Muscle of leg (tissue), 16 donors: Measurements from ENCODE around the gene CRYBG3. TPM values are rescaled to one million over a fixed set of nuclear protein-coding genes. Genes with fewer than 3 reads are reported as not detected.

Experiments
- DNase-seq: peaks from one replicate; pipeline ENCODE4 v3.0.0; 2013
- H3K27ac ChIP-seq: one replicate; pipeline ENCODE4 v1.5.1; 2013; ENCODE audit warnings: mild to moderate bottlenecking, low read length, control low read depth
- H3K27me3 ChIP-seq: one replicate; pipeline ENCODE4 v1.6.1; 2013; ENCODE audit warnings: low read length; ENCODE audit not compliant: control insufficient read depth, insufficient read depth
- H3K36me3 ChIP-seq: one replicate; pipeline ENCODE4 v1.6.1; 2013; ENCODE audit warnings: low read length; ENCODE audit not compliant: control insufficient read depth, insufficient read depth
- H3K4me1 ChIP-seq: one replicate; pipeline ENCODE4 v1.6.1; 2013; ENCODE audit warnings: low read length; ENCODE audit not compliant: control insufficient read depth, insufficient read depth
- H3K4me3 ChIP-seq: one replicate; pipeline ENCODE4 v1.5.1; 2013; ENCODE audit warnings: low read length, control low read depth
- H3K9me3 ChIP-seq: replicated peaks from 2 replicates; pipeline ENCODE4 v1.6.1; 2013; ENCODE audit warnings: low read depth, low read length; ENCODE audit not compliant: control insufficient read depth
- WGBS: methylation state at CpG from one replicate; pipeline ENCODE4 v1.1.5; 2013; ENCODE audit warnings: missing lambda C conversion rate; ENCODE audit not compliant: insufficient coverage; 5-methylcytosine and 5-hydroxymethylcytosine counted together
- long read RNA-seq, 11 donors: transcript quantifications; one replicate each; lab custom pipeline, GENCODE V29; 2026
- polyA plus RNA-seq, 8 donors: library from polyadenylated mRNA; unstranded; fragments of 120-200 nt; gene quantifications; one replicate each; pipeline versions ENCODE4 v1.2.1 to v1.2.3, GENCODE V29; 2013; ENCODE audit warnings: inconsistent platforms in 1 of 8, low replicate concordance in 1 of 8; ENCODE audit not compliant: insufficient read length in 8 of 8, insufficient read depth in 1 of 8
- total RNA-seq: library from RNA; stranded (reverse); fragments of 120-200 nt; gene quantifications from one replicate; pipeline ENCODE4 v1.2.4, GENCODE V29; 2013

The CRYBG3 gene
- 37.2 TPM for total RNA-seq
- polyA plus RNA-seq = 10 to 100 TPM; 18.3 to 28.5 (median 22.2) TPM
- long read RNA-seq, donor 1 = 0 reads
- long read RNA-seq, donor 2 = 0 reads
- long read RNA-seq, donor 3, partial matches to known transcripts = 5 of 5 reads
- long read RNA-seq, donor 3, other reads (novel, unspliced or antisense) = 0 of 5 reads
- long read RNA-seq, donor 4, partial matches to known transcripts = 7 of 13 reads
- long read RNA-seq, donor 4, other reads (novel, unspliced or antisense) = 6 of 13 reads
- long read RNA-seq, donor 5, partial matches to known transcripts = 16 of 16 reads
- long read RNA-seq, donor 5, other reads (novel, unspliced or antisense) = 0 of 16 reads
- long read RNA-seq, donor 6 = 0 reads
- long read RNA-seq, donor 7, partial matches to known transcripts = 17 of 17 reads
- long read RNA-seq, donor 7, other reads (novel, unspliced or antisense) = 0 of 17 reads
- long read RNA-seq, donor 8, partial matches to known transcripts = 12 of 12 reads
- long read RNA-seq, donor 8, other reads (novel, unspliced or antisense) = 0 of 12 reads
- long read RNA-seq, donor 9, partial matches to known transcripts = 28 of 28 reads
- long read RNA-seq, donor 9, other reads (novel, unspliced or antisense) = 0 of 28 reads
- long read RNA-seq, donor 10 = 0 reads
- long read RNA-seq, donor 11, partial matches to known transcripts = 0 of 6 reads
- long read RNA-seq, donor 11, other reads (novel, unspliced or antisense) = 6 of 6 reads

- Histone ChIP-seq H3K27ac (peak within 1 kb of the TSS; percentile 94), H3K27me3 (peaks cover 3% of the 10 kb centered on the region), H3K9me3 (no peaks in the 10 kb centered on the region), H3K36me3 (no peaks in the 10 kb centered on the region), H3K4me3 (peak within 1 kb of the TSS; percentile 91), H3K4me1 (peaks cover 7% of the 10 kb centered on the region)
- DNase-seq = peak; percentile 94
- WGBS = under 1% methylated on average over 64 of the region's 66 CpGs
These were observed at the start of gene CRYBG3 for GRCh38 chr3:97821774-97822358. Gene CRYBG3 (plus strand): TSS chr3:97822011. CDS start chr3:97822207, 196 bp downstream.

- Histone ChIP-seq H3K9me3 (no peaks in the 10 kb centered on the region), H3K27ac (no peak overlapping the region), H3K27me3 (no peaks in the 10 kb centered on the region), H3K4me1 (no peaks in the 10 kb centered on the region), H3K36me3 (no peaks in the 10 kb centered on the region), H3K4me3 (no peak overlapping the region)
- no peak for DNase-seq
- WGBS = 100% methylated on average over 2 of the region's 3 CpGs
These were observed 48.9 kb upstream of the CRYBG3 start for GRCh38 chr3:97772926-97773325.

- H3K9me3 ChIP-seq = no peaks in the 10 kb centered on the region
- H3K4me3 ChIP-seq = no peak overlapping the region
- H3K4me1 ChIP-seq = no peaks in the 10 kb centered on the region
- H3K27me3 ChIP-seq = no peaks in the 10 kb centered on the region
- DNase-seq = no peak
- no peak overlapping the region for H3K27ac ChIP-seq
- H3K36me3 ChIP-seq = no peaks in the 10 kb centered on the region
These were observed 43.7 kb upstream of the CRYBG3 start for GRCh38 chr3:97778152-97778551.

GRCh38 chr3:97793420-97794019 lies 28.3 kb upstream of the CRYBG3 start:
- DNase-seq = peak; percentile 81
- Histone ChIP-seq H3K4me1 (no peaks in the 10 kb centered on the region), H3K4me3 (no peak overlapping the region), H3K36me3 (no peaks in the 10 kb centered on the region), H3K9me3 (no peaks in the 10 kb centered on the region), H3K27ac (no peak overlapping the region), H3K27me3 (no peaks in the 10 kb centered on the region)

GRCh38 chr3:97795951-97796350 lies 25.9 kb upstream of the CRYBG3 start:
- no peak overlapping the region for H3K27ac ChIP-seq
- H3K36me3 ChIP-seq = no peaks in the 10 kb centered on the region
- no CpG with 5 or more reads among the region's 4 CpGs for WGBS
- H3K27me3 ChIP-seq = no peaks in the 10 kb centered on the region
- no peak overlapping the region for H3K4me3 ChIP-seq
- no peaks in the 10 kb centered on the region for H3K4me1 ChIP-seq
- no peaks in the 10 kb centered on the region for H3K9me3 ChIP-seq
- DNase-seq = no peak

GRCh38 chr3:97804471-97804870 lies 17.3 kb upstream of the CRYBG3 start:
- H3K27ac ChIP-seq = no peak overlapping the region
- no peaks in the 10 kb centered on the region for H3K9me3 ChIP-seq
- no CpG with 5 or more reads among the region's 3 CpGs for WGBS
- no peaks in the 10 kb centered on the region for H3K4me1 ChIP-seq
- H3K4me3 ChIP-seq = no peak overlapping the region
- no peaks in the 10 kb centered on the region for H3K36me3 ChIP-seq
- no peak for DNase-seq
- no peaks in the 10 kb centered on the region for H3K27me3 ChIP-seq

- Histone ChIP-seq H3K4me3 (no peak overlapping the region), H3K36me3 (no peaks in the 10 kb centered on the region), H3K9me3 (no peaks in the 10 kb centered on the region), H3K27me3 (no peaks in the 10 kb centered on the region), H3K27ac (no peak overlapping the region), H3K4me1 (no peaks in the 10 kb centered on the region)
- no peak for DNase-seq
- no CpG with 5 or more reads among the region's 2 CpGs for WGBS
These were observed 10.9 kb upstream of the CRYBG3 start for GRCh38 chr3:97810779-97811390.

GRCh38 chr3:97815149-97815917 lies 6.5 kb upstream of the CRYBG3 start:
- no CpG with 5 or more reads among the region's 1 CpG for WGBS
- DNase-seq = no peak
- no peaks in the 10 kb centered on the region for H3K4me1 ChIP-seq
- H3K36me3 ChIP-seq = no peaks in the 10 kb centered on the region
- no peaks in the 10 kb centered on the region for H3K27me3 ChIP-seq
- no peak overlapping the region for H3K27ac ChIP-seq
- no peaks in the 10 kb centered on the region for H3K9me3 ChIP-seq
- no peak overlapping the region for H3K4me3 ChIP-seq

- Histone ChIP-seq H3K27ac (no peak overlapping the region), H3K9me3 (no peaks in the 10 kb centered on the region), H3K4me3 (no peak overlapping the region), H3K27me3 (peaks cover 3% of the 10 kb centered on the region), H3K4me1 (peaks cover 2% of the 10 kb centered on the region), H3K36me3 (no peaks in the 10 kb centered on the region)
- WGBS = no CpG with 5 or more reads among the region's 2 CpGs
- DNase-seq = no peak
These were observed 5.0 kb upstream of the CRYBG3 start for GRCh38 chr3:97816811-97817210.
